Measurements from ENCODE around the gene SLC25A29.

- no peak for TF ChIP-seq EZH2 (IDR thresholded peaks at IDR 0.05)
- no peak for TF ChIP-seq POLR2AphosphoS5 (IDR thresholded peaks at IDR 0.05; ENCODE audit: borderline replicate concordance, low read depth, low read length)
Measured at GRCh38 chr14:100322138-100322957, 16.1 kb upstream of the SLC25A29 start.
